ENCODE measurements around the gene SCAMP5. TPM values are rescaled to one million over a fixed set of nuclear protein-coding genes. Genes with fewer than 3 reads are reported as not detected.

SCAMP5 gene
- total and polyA plus RNA-seq, 2 of the 13 experiments (the other 11 are each of a cell fraction or from before 2014, with no cell fraction given) = 34.3 to 49.0 TPM

DNA sequence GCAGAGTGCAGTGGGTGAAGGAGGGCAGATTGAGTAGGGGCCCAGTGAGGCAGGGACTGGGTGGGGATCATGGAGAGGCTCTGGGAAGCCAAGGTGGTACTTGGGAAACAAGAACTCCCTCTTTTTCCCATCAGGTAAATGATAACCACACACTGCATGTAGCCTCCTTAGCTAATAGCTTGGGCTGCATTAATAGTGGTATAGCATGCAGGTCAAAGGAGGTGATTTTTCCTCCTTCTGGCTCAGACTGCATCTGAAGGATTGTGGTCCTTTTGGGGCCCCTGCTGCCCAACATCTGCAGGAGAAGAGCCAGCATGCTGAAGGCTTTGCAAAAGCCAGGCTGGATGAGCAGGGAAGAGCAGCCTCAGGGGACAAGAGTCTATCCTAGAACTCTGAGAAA is 73.4 kb downstream of the SCAMP5 start:
- in situ Hi-C loops (cut with HindIII; ENCODE audit: extremely low pct_ligation_motif_present, low pct_unique_long_range_greater_than_20kb) (no loop called here), intact Hi-C loops (cut with micrococcal nuclease; ENCODE audit: unreplicated experiment) (no loop called here)
- Histone ChIP-seq H3K4me2 (ENCODE audit: low read depth, low read length) (no peak overlapping the region), H3K27me3 (ENCODE audit: control insufficient read depth in 1 of 2, insufficient read depth in 2 of 2, low read length in 2 of 2) (no peaks in the 10 kb centered on the region), H3K4me3 (replicated peaks in 1 of 3; ENCODE audit: insufficient read depth in 1 of 3, low read depth in 2 of 3, low read length in 3 of 3) (no peak overlapping the region), H3K36me3 (replicated peaks in 1 of 2; ENCODE audit: control insufficient read depth in 1 of 2, insufficient read depth in 2 of 2, low read length in 2 of 2) (no peaks in the 10 kb centered on the region), H3K27ac (ENCODE audit: extremely low read length, insufficient read depth, low read length) (no peak overlapping the region), H4K20me1 (ENCODE audit: insufficient read depth, low read length) (no peaks in the 10 kb centered on the region), H2AFZ (ENCODE audit: low read length) (no peak overlapping the region), H3K79me2 (ENCODE audit: insufficient read depth, low read length) (no peaks in the 10 kb centered on the region), H3K4me1 (ENCODE audit: insufficient read depth, low read length) (peaks cover 69% of the 10 kb centered on the region), H3K9me3 (ENCODE audit: low read length) (no peaks in the 10 kb centered on the region), H3K9ac (ENCODE audit: insufficient read depth, low read depth, low read length) (no peak overlapping the region)
- ATAC-seq (no peak), FAIRE-seq (no peak), DNase-seq (ENCODE audit: low spot score) (no peak)
- ChIA-PET POLR2A (no interaction called here), CTCF (ENCODE audit: low intra/inter-chr PET ratio, low total read pairs) (no interaction called here)
- BruUV-seq (replicated peaks) = no TSS peak
- TF ChIP-seq, protein P1, sequence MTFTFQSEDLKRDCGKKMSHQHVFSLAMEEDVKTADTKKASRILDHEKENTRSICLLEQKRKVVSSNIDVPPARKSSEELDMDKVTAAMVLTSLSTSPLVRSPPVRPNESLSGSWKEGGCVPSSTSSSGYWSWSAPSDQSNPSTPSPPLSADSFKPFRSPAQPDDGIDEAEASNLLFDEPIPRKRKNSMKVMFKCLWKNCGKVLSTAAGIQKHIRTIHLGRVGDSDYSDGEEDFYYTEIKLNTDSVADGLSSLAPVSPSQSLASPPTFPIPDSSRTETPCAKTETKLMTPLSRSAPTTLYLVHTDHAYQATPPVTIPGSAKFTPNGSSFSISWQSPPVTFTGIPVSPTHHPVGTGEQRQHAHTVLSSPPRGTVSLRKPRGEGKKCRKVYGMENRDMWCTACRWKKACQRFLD (CRISPR knock-in tag; IDR thresholded peaks at IDR 0.05; ENCODE audit: borderline replicate concordance) = no peak

- Histone ChIP-seq H4K20me1 (ENCODE audit: insufficient read depth, low read length) (no peaks in the 10 kb centered on the region), H3K79me2 (ENCODE audit: insufficient read depth, low read length) (no peaks in the 10 kb centered on the region), H3K4me3 (replicated peaks in 1 of 3; ENCODE audit: insufficient read depth in 1 of 3, low read depth in 2 of 3, low read length in 3 of 3) (no peak overlapping the region), H3K9me3 (ENCODE audit: low read length) (no peaks in the 10 kb centered on the region), H3K27me3 (ENCODE audit: control insufficient read depth in 1 of 2, insufficient read depth in 2 of 2, low read length in 2 of 2) (no peaks in the 10 kb centered on the region), H3K27ac (ENCODE audit: extremely low read length, insufficient read depth, low read length) (no peak overlapping the region), H2AFZ (ENCODE audit: low read length) (no peak overlapping the region), H3K9ac (ENCODE audit: insufficient read depth, low read depth, low read length) (no peak overlapping the region), H3K36me3 (replicated peaks in 1 of 2; ENCODE audit: control insufficient read depth in 1 of 2, insufficient read depth in 2 of 2, low read length in 2 of 2) (no peaks in the 10 kb centered on the region), H3K4me1 (ENCODE audit: insufficient read depth, low read length) (peaks cover 63% of the 10 kb centered on the region), H3K4me2 (ENCODE audit: low read depth, low read length) (no peak overlapping the region)
- TF ChIP-seq IKZF4 (CRISPR knock-in tag; IDR thresholded peaks at IDR 0.05; ENCODE audit: borderline replicate concordance, low read depth, not compliant biosample characterization) (no peak), ZNF782 (CRISPR knock-in tag; IDR thresholded peaks at IDR 0.05; ENCODE audit: borderline replicate concordance) (no peak), RCOR2 (CRISPR knock-in tag; IDR thresholded peaks at IDR 0.05) (no peak)
- intact Hi-C loops (cut with micrococcal nuclease; ENCODE audit: unreplicated experiment) (no loop called here), in situ Hi-C loops (cut with HindIII; ENCODE audit: extremely low pct_ligation_motif_present, low pct_unique_long_range_greater_than_20kb) (no loop called here)
- BruUV-seq (replicated peaks) = no TSS peak
- FAIRE-seq (no peak), DNase-seq (ENCODE audit: low spot score) (no peak), ATAC-seq (no peak)
- 85% methylated on average over 6 of the region's 8 CpGs for WGBS (ENCODE audit: low lambda C conversion rate)
- CTCF ChIA-PET (ENCODE audit: low intra/inter-chr PET ratio, low total read pairs) = no interaction called here
- POLR2A ChIA-PET = no interaction called here
Observed at GRCh38 chr15:75069301-75069925, 74.0 kb downstream of the SCAMP5 start.

All from HepG2 (cell line).